GM18858 (cell line): ENCODE data around the gene GSTM2.
"Not testable (repeated sequence)": the region's sequence is repeated elsewhere in the genome, so short reads cannot be mapped to it uniquely, and the experiment has no call there.

Source experiments
- ATAC-seq: cut with Tn5 transposase; IDR thresholded peaks from one replicate; pipeline ENCODE4 v1.9.1; 2021; ENCODE audit not compliant: unreplicated experiment

The GSTM2 gene

GRCh38 chr1:109643385-109644230 is 24.2 kb upstream of the GSTM2 start:
- ATAC-seq = peak; percentile 56

DNA sequence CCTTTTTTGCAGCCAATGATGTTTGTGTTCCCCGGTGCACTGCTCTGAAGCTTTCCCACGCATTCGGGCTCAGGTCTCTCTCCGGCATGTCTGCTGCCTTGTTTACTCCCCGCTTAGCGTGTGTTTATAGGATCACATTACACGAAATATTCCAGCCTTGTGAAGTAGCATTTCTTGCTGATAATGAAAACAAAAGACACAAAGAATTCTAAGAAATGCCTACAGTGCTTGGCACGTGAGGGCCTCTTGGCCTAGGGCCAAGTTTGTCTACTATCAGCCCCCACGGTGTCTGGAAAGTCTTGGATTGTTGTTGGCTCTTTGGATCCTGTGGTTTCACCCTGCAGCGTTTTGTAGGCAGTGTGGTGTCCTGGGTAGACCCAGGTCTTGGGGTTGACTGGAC is 23.2 kb upstream of the GSTM2 start:
- no peak for ATAC-seq

GRCh38 chr1:109649491-109649914 is 18.4 kb upstream of the GSTM2 start:
- ATAC-seq = no peak

GRCh38 chr1:109650609-109651008 is 17.2 kb upstream of the GSTM2 start:
- no peak for ATAC-seq

DNA sequence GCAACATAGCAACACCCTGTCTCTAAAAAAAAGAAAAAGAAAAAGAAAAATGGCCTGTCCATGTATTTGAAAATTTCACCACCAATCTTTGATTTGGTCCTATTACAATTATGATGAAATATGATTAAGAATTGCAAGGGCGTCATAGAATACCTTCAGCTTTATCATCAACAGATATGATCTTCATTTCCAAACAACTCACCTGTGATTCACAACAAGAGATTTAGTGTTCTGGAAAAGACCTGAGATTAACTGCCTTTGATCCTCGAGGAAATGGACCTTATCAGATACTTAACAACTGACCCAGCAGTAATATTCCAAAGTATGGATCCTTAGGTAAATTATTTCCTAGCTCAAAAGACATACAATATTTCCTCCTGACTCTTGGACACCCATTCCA is 15.5 kb upstream of the GSTM2 start:
- ATAC-seq = no peak

GRCh38 chr1:109653306-109653705 is 14.6 kb upstream of the GSTM2 start:
- ATAC-seq = no peak

DNA sequence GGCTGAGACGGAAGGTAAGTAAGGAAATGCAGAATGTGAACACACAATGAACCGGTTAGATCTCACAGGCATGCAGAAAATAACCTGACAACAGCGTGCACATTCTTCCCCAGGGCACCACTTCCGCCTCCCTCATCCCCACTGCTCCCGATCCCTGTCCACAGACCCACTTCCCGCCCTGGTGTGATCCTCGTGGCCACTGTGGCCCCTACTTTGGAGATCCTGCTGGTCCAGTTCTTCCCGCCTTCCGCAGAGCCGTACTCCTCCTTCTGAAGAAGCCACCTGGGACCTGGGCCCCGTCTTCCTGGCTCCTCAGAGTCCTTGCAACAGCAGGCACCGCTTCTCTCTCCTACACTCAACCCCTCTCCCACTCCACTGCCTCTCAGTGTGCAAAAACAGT is 13.3 kb upstream of the GSTM2 start:
- ATAC-seq = no peak

DNA sequence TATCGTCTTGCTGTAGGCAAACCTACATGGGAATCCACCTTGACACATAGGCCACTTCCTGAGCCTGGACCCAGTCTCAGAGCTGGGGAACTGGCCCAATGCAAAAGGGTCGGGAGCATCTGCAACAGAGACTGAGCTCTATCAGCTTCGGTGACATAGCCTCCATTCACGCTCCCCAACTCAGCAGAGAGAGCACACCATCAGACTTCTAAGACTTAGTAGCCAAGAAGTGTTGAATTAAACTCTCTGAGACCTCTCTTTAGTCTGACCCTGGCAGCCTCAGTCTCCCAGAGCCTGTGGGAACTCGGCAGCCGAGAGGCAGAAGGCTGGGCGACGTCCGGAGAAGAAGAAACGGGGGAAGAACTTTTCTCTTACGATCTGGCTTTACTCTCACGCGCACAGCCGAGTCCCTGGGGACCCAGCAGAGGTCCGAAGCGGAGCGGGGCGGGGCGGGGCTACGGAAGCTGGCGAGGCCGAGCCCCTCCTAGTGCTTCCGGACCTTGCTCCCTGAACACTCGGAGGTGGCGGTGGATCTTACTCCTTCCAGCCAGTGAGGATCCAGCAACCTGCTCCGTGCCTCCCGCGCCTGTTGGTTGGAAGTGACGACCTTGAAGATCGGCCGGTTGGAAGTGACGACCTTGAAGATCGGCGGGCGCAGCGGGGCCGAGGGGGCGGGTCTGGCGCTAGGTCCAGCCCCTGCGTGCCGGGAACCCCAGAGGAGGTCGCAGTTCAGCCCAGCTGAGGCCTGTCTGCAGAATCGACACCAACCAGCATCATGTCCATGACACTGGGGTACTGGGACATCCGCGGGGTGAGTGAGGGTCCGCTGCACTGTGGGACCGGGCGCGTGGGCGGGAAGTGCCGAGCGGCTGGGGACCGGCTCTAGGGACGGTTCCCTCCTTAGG is 12.0 kb upstream of the GSTM2 start, which contains the start of gene GSTM4:
Gene GSTM4, plus strand, starts transcription at position 485 of the 905 bp plus-strand sequence. Its CDS starts 291 bp downstream, at position 776.
- peak; percentile 60 for ATAC-seq

DNA sequence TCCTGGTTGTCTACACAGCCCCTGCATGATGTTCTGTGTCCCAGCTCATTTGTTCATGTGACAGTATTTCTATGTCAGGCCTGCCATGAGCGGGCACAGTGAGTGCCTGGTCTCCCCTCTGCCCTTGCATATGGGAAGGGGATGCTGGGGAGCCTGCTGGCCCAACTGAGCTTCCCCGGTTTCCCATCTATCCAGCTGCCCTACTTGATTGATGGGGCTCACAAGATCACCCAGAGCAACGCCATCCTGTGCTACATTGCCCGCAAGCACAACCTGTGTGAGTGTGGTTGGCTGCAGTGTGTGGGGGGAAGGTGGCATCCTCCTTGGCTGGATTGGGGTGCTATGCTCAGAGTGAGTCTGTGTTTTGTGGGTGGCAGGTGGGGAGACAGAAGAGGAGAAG is 10.5 kb upstream of the GSTM2 start:
- ATAC-seq = no peak

- ATAC-seq = no peak
Observed at GRCh38 chr1:109657970-109658369, 9.9 kb upstream of the GSTM2 start.

DNA sequence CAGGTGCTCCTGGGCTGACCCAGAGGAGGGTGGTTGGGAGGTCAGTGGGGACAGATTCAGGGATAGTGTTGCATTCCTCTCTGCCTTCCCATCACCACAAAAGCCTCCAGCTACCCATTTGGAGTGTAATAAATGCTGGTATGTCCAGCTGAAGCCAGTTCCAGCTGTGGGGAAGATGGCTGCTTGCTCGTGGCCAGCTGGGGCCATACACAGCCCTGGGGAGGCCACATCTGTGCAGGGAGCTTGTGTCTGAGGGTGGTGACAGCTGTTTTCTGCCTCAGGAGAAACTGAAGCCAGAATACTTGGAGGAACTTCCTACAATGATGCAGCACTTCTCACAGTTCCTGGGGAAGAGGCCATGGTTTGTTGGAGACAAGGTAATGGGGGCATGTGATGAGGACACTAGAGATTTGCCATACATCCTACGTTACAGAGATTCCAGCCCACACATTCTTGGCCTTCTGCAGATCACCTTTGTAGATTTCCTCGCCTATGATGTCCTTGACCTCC is 9.3 kb upstream of the GSTM2 start:
- no peak for ATAC-seq

DNA sequence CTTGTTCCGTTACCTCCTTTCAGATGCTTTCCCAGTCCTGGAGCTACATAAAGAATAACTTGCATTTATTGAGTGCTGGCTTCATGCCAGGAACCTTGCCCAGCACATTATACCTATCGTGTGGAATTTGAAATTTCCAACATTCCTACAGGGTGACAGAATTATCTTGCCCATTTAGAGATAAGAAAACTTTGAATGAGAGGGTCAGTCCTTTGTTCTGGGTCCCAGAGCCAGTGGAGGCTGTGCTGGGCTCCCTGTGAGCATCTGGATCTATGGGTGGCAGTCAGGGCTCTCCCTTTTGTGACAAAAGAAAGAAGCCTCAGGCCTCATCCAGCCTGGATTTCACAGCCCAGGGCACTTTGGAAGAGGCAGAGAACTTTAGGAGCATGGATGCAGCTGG is 8.7 kb upstream of the GSTM2 start:
- ATAC-seq = no peak

GRCh38 chr1:109659997-109660690 is 7.7 kb upstream of the GSTM2 start:
- ATAC-seq = no peak

GRCh38 chr1:109660691-109661026 is 7.2 kb upstream of the GSTM2 start:
- not testable (repeated sequence) for ATAC-seq

- ATAC-seq = no peak
Observed at GRCh38 chr1:109661391-109661790, 6.5 kb upstream of the GSTM2 start.

GRCh38 chr1:109664671-109665070 is 3.2 kb upstream of the GSTM2 start:
- ATAC-seq = no peak

GRCh38 chr1:109668123-109668775 is 392 bp downstream of the GSTM2 start:
- no peak for ATAC-seq

GRCh38 chr1:109669246-109669948 is 1.5 kb downstream of the GSTM2 start:
- ATAC-seq = no peak

GRCh38 chr1:109669949-109670302 is 2.1 kb downstream of the GSTM2 start:
- not testable (repeated sequence) for ATAC-seq

DNA sequence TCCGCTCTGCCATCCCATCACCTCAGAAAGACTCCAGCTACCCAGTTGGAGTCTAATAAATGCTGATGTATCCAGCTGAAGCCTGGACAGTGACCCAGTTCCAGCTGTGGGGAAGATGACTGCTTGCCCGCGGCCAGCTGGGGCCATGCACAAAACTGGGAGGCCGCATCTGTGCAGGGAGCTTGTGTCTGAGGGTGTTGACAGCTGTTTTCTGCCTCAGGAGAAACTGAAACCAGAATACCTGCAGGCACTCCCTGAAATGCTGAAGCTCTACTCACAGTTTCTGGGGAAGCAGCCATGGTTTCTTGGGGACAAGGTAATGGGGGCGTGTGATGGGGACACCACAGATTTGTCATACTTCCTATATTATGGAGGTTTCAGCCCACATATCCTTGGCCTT is 3.2 kb downstream of the GSTM2 start:
- no peak for ATAC-seq
